GM12875 (cell line): ENCODE measurements around the gene CRK.
A peak's percentile ranks its signal among the peaks of the same experiment; 100 is the strongest.

Source experiments
- H3K4me3 ChIP-seq: one replicate; pipeline ENCODE4 v1.5.1; 2011; ENCODE audit warnings: low read depth, low read length, control low read depth
- TF ChIP-seq, protein P1 (sequence below): IDR thresholded peaks from 2 replicates; pipeline ENCODE4 v1.5.1; 2011; ENCODE audit warnings: low read depth, mild to moderate bottlenecking, control low read depth, inconsistent platforms, low read length, moderate library complexity, borderline replicate concordance; ENCODE audit not compliant: insufficient read depth

The CRK gene

DNA sequence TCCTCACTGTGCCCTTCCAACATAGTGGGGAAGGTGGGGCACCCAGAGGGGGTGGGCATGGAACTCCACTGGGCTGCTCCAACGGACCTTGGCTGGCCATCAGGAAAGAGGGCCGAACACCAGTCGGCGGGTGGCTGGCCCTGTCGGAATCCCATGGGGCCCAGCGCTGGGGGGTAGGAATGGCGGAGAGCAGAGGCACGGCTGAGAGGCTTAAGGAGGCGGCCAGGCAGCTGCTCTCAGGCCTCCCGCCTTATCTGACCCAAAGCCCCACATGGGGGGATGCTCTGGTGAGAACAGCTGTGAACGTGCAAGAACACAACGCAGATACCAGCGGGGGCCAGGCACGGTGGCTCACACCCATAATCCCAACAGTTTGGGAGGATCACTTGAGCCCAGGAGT lies 40.8 kb upstream of the CRK start:
- TF ChIP-seq, protein P1, sequence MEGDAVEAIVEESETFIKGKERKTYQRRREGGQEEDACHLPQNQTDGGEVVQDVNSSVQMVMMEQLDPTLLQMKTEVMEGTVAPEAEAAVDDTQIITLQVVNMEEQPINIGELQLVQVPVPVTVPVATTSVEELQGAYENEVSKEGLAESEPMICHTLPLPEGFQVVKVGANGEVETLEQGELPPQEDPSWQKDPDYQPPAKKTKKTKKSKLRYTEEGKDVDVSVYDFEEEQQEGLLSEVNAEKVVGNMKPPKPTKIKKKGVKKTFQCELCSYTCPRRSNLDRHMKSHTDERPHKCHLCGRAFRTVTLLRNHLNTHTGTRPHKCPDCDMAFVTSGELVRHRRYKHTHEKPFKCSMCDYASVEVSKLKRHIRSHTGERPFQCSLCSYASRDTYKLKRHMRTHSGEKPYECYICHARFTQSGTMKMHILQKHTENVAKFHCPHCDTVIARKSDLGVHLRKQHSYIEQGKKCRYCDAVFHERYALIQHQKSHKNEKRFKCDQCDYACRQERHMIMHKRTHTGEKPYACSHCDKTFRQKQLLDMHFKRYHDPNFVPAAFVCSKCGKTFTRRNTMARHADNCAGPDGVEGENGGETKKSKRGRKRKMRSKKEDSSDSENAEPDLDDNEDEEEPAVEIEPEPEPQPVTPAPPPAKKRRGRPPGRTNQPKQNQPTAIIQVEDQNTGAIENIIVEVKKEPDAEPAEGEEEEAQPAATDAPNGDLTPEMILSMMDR, result no peak
- H3K4me3 ChIP-seq, result no peak overlapping the region

DNA sequence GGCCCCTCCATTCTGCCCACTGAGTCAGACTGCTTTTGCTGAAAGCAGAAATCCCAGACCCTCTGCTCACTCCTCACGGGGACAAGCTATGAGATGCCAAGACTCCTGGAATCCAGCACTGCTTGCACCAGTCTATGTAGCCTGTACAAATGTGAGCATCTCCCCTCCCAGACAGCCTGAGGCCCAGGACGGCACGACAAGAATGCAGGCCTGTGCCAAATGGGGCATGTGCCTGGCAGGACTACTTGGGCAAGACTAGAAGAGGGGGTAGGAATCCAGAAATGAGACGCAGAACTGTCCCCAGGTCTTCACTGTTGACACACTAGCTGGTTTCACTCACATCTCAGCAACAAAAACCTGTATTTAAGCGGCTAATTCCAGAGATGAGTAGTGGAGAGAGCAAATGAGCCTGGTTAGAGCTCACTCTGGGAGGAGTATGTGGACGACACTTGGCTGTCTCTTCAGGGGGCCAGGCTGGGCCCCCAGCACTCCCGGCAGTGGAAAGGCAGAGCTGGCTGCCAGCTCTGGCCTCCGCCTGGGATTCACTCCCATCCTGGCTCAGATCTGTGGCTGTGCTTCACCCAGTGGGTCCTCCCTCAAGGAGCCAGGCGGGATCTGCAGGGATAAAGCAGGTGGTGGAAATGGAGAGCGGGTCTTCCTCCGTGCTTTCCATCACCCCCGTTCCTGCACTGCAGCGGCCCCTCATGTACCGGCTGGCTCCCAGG lies 39.4 kb upstream of the CRK start:
- no peak overlapping the region for H3K4me3 ChIP-seq
- TF ChIP-seq, protein P1, result no peak

DNA sequence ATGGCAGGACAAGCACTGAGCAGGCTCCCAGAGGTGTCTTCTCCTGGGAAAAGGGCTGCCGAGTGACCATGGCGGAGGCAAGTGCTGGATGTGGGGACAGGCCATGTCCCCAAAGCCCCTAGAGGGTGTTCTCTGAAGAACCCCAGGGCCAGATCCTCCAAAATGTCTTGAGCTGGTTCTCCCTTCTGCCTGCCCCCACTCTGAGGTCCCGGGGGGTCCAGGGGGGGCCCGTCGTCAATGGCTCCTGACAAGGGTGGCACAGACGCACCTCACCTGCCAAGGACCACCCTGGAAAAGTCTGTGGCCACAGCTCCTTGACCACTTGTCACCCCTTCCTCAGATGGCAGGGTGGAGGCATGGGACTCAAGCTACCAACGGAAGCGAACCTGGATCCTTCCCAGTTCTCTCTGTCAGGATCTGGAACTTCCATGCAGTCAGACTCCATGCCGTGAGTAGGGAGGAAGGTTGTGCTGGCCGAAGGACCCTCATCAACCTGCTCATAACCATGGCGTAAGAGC lies 38.8 kb upstream of the CRK start:
- TF ChIP-seq, protein P1, result no peak
- H3K4me3 ChIP-seq, result no peak overlapping the region

DNA sequence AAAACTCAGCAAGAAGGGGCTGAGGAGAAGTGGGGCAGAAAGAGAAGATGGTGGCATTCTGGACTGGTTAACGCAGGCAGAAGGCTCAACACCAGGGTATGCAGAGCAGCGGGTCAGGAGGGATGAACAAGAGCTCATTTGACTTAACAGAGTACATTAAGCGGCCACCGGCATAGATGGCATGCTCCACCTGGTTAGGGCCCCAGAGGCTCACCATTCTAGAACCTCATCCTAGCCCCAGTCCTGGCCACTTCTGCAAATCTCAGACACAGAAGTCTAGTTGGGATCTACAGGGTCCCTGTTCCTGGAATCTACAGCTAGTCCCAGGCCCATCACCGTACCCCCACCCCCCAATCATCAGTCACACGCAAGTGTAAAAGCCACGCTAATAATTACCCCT lies 38.2 kb upstream of the CRK start:
- TF ChIP-seq, protein P1, result no peak

GRCh38 chr17:1493291-1493980 lies 37.4 kb upstream of the CRK start:
- no peak overlapping the region for H3K4me3 ChIP-seq
- TF ChIP-seq, protein P1, result no peak

More for the DNA sequence above, 38.2 kb upstream of the CRK start:
- H3K4me3 ChIP-seq, result no peak overlapping the region

DNA sequence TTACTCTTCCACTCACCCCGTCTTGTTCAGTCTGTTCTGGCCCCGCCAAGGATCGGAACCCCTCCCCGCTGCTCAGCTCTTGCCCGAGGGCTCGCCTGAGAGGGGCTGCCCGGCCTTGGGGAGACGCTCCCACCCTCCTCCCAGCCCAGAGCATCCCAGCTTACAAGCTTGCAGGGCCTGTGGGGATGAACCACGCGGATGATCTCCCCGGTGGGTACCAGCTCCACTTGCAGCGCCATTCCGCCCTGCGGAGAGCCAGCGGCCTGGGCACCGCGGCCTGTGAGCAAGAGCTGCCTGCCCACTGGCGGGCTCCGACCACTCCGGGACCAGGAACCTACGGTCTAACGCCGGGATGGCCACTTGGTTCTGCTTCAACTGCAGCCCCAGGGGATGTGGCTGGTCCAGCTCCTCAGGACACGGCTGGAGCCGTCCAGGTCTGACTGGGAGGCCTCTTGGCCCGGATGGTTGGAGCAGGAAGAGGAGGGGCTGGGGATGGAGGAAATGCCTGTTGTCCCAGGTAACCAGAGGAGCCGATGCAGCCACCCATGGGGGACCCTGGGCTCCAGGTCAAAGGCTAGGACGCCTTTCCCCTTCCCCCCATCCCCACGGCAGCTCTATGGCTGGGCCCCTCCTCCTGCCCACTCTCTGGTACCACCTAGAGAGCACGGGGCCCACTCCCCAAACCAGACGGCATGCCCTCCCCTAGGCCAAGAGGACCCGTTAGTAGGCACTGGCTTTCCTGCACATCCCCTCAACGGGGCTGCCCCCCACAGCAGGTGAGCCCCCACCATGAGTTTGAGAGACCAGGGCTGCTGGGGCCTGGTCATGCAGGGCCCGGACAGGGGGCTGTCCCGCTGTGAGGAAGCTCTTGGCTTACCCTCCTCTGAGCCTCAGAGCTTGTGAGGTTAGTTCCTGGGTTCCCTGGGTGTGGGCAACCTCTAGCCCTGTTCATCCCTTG lies 36.5 kb upstream of the CRK start, which contains the start of gene MYO1C:
Gene MYO1C, minus strand, starts transcription at position 438 of the 958 bp plus-strand sequence. Its CDS starts 199 bp downstream, at position 239.
- TF ChIP-seq, protein P1, result no peak
- peak within 1 kb of the TSS; percentile 85 for H3K4me3 ChIP-seq
